NCI-H774 (cell line): ENCODE data around the gene OR4K17.
"Not testable (repeated sequence)": the region's sequence is repeated elsewhere in the genome, so short reads cannot be mapped to it uniquely, and the experiment has no call there.

Experiments used
- DNase-seq: peaks from one replicate; lab custom pipeline; 2025; lab: John Stamatoyannopoulos, UW

Gene OR4K17

GRCh38 chr14:20110438-20110837, at the start of gene OR4K17:
Gene OR4K17, plus strand, starts transcription at chr14:20110739. Its CDS starts 6,761 bp downstream, at chr14:20117500.
- DNase-seq, result no peak

- no peak for DNase-seq
Measured at GRCh38 chr14:20092050-20092449, 18.5 kb upstream of the OR4K17 start.

- DNase-seq, result no peak
Measured at GRCh38 chr14:20093442-20093841, 17.1 kb upstream of the OR4K17 start.

- not testable (repeated sequence) for DNase-seq
Measured at GRCh38 chr14:20098926-20099770, 11.4 kb upstream of the OR4K17 start.

GRCh38 chr14:20112321-20112720, 1.8 kb downstream of the OR4K17 start:
- no peak for DNase-seq

GRCh38 chr14:20116748-20117147, 6.2 kb downstream of the OR4K17 start:
- DNase-seq, result no peak

- DNase-seq, result no peak
Measured at GRCh38 chr14:20118795-20119194, 8.3 kb downstream of the OR4K17 start.

GRCh38 chr14:20138520-20138919, 28.0 kb downstream of the OR4K17 start, which contains the start of gene OR4N5:
Gene OR4N5, plus strand, starts transcription at chr14:20138820. Its CDS starts 4,916 bp downstream, at chr14:20143736.
- no peak for DNase-seq

GRCh38 chr14:20143911-20144310, 33.4 kb downstream of the OR4K17 start:
- DNase-seq, result no peak

GRCh38 chr14:20144820-20145219, 34.3 kb downstream of the OR4K17 start:
- DNase-seq, result no peak

GRCh38 chr14:20164462-20164861, 53.9 kb downstream of the OR4K17 start:
- no peak for DNase-seq

- DNase-seq, result no peak
Measured at GRCh38 chr14:20167091-20167490, 56.6 kb downstream of the OR4K17 start.

GRCh38 chr14:20169852-20170251, 59.3 kb downstream of the OR4K17 start:
- not testable (repeated sequence) for DNase-seq
